HEK293 (cell line): ENCODE measurements around the gene KCNS3.

Experiments used
- CTCF ChIA-PET: fragments of 350-600 bp; formaldehyde crosslinking; extraction: SDS; loops from one replicate; lab custom pipeline; 2021; ENCODE audit warnings: antibody characterized with exemption; lab: Yijun Ruan, JAX
- POLR2A ChIA-PET: fragments of 300-600 bp; formaldehyde crosslinking; extraction: SDS; loops from one replicate; lab custom pipeline; 2020; ENCODE audit warnings: antibody characterized with exemption, inconsistent platforms; lab: Yijun Ruan, JAX
- H3K27ac ChIP-seq: fragments of 200-500 bp; sonication (Bioruptor generic); 2 replicates; pipeline ENCODE4 v1.5.1; 2014; ENCODE audit warnings: low read depth, low read length, control low read depth, inconsistent platforms; ENCODE audit errors: extremely low read depth
- H3K36me3 ChIP-seq, 2 experiments: fragments of 200-500 bp in 1 of 2; sonication (Bioruptor generic) in 1 of 2; 1 replicate in 1 of 2; 2 replicates in 1 of 2; pipeline ENCODE4 v1.5.1; 2014 to 2017; ENCODE audit warnings: inconsistent platforms in 2 of 2, low read length in 2 of 2; ENCODE audit not compliant: control insufficient read depth in 2 of 2, insufficient read depth in 1 of 2
- H3K4me1 ChIP-seq: fragments of 200-500 bp; sonication (Bioruptor generic); 2 replicates; pipeline ENCODE4 v1.5.1; 2014; ENCODE audit warnings: mild to moderate bottlenecking, low read length, inconsistent platforms; ENCODE audit not compliant: control insufficient read depth, insufficient read depth
- H3K4me3 ChIP-seq: 2 replicates; pipeline ENCODE4 v1.5.1; 2011; ENCODE audit warnings: low read depth, mild to moderate bottlenecking, control low read depth, low read length, moderate library complexity
- H3K9me3 ChIP-seq: fragments of 200-500 bp; sonication (Bioruptor generic); 2 replicates; pipeline ENCODE4 v1.5.1; 2014; ENCODE audit warnings: low read depth, low read length, inconsistent platforms; ENCODE audit not compliant: control insufficient read depth, insufficient read depth
- BCL11A ChIP-seq: fragments of 450-650 bp; formaldehyde crosslinking; IDR thresholded peaks from 2 replicates; pipeline ENCODE4 v1.5.1; 2016; ENCODE audit warnings: low read depth, missing biosample characterization, missing genetic modification characterization
- BCL6B ChIP-seq: fragments of 450-650 bp; formaldehyde crosslinking; IDR thresholded peaks from 2 replicates; pipeline ENCODE4 v1.5.1; 2017; ENCODE audit warnings: missing biosample characterization, missing genetic modification characterization
- IKZF3 ChIP-seq: fragments of 450-650 bp; IDR thresholded peaks from 2 replicates; pipeline ENCODE4 v1.5.0; 2018; ENCODE audit warnings: missing biosample characterization, mild to moderate bottlenecking, missing genetic modification characterization, moderate library complexity
- TCF7L2 ChIP-seq: IDR thresholded peaks from 2 replicates; pipeline ENCODE4 v1.6.1; 2011; ENCODE audit warnings: low read depth, mild to moderate bottlenecking, inconsistent platforms, low read length, moderate library complexity, borderline replicate concordance
- YY1 ChIP-seq: fragments of 450-650 bp; formaldehyde crosslinking; IDR thresholded peaks from 2 replicates; pipeline ENCODE4 v1.5.1; 2018; ENCODE audit warnings: missing biosample characterization, missing genetic modification characterization
- ZNF391 ChIP-seq: fragments of 450-650 bp; formaldehyde crosslinking; IDR thresholded peaks from 2 replicates; pipeline ENCODE4 v1.5.1; 2016; ENCODE audit warnings: low read depth, missing biosample characterization, missing genetic modification characterization, borderline replicate concordance
- ZNF433 ChIP-seq: fragments of 450-650 bp; formaldehyde crosslinking; IDR thresholded peaks from 2 replicates; pipeline ENCODE4 v1.5.1; 2016; ENCODE audit warnings: missing biosample characterization, missing genetic modification characterization, low read depth
- ZNF513 ChIP-seq: fragments of 450-650 bp; IDR thresholded peaks from 2 replicates; pipeline ENCODE4 v1.5.1; 2018; ENCODE audit warnings: missing biosample characterization, missing genetic modification characterization
- ZNF571 ChIP-seq: fragments of 450-650 bp; formaldehyde crosslinking; IDR thresholded peaks from 2 replicates; pipeline ENCODE4 v1.5.0; 2017; ENCODE audit warnings: missing biosample characterization, missing genetic modification characterization
- ZNF585B ChIP-seq: fragments of 450-650 bp; formaldehyde crosslinking; IDR thresholded peaks from 2 replicates; pipeline ENCODE4 v1.5.1; 2016; ENCODE audit warnings: missing biosample characterization, missing genetic modification characterization
- ZNF610 ChIP-seq: fragments of 450-650 bp; formaldehyde crosslinking; IDR thresholded peaks from 2 replicates; pipeline ENCODE4 v1.5.1; 2016; ENCODE audit warnings: missing biosample characterization, missing genetic modification characterization, borderline replicate concordance
- ZNF629 ChIP-seq: fragments of 450-650 bp; formaldehyde crosslinking; IDR thresholded peaks from 2 replicates; pipeline ENCODE4 v1.5.1; 2017; ENCODE audit warnings: missing biosample characterization, missing genetic modification characterization
- ZNF658 ChIP-seq: fragments of 450-650 bp; formaldehyde crosslinking; IDR thresholded peaks from 2 replicates; pipeline ENCODE4; 2016; ENCODE audit warnings: missing biosample characterization, missing genetic modification characterization
- ZNF843 ChIP-seq: fragments of 450-650 bp; formaldehyde crosslinking; IDR thresholded peaks from 2 replicates; pipeline ENCODE4 v1.5.1; 2016; ENCODE audit warnings: missing biosample characterization, missing genetic modification characterization
- TF ChIP-seq, protein P1 (sequence below): fragments of 450-650 bp; formaldehyde crosslinking; IDR thresholded peaks from 2 replicates; pipeline ENCODE4 v1.5.1; 2016; ENCODE audit warnings: missing biosample characterization, missing genetic modification characterization
- TF ChIP-seq, protein P2 (sequence below): fragments of 450-650 bp; formaldehyde crosslinking; IDR thresholded peaks from 2 replicates; pipeline ENCODE4 v1.5.1; 2016; ENCODE audit warnings: missing biosample characterization, missing genetic modification characterization
- TF ChIP-seq, protein P3 (sequence below): fragments of 450-650 bp; formaldehyde crosslinking; optimal IDR thresholded peaks from 2 replicates; pipeline ENCODE3; 2016; ENCODE audit warnings: missing biosample characterization, mild to moderate bottlenecking, missing genetic modification characterization
- TF ChIP-seq, protein P4 (sequence below): fragments of 450-650 bp; formaldehyde crosslinking; IDR thresholded peaks from 2 replicates; pipeline ENCODE4 v1.5.1; 2016; ENCODE audit warnings: missing biosample characterization, missing genetic modification characterization, borderline replicate concordance
- TF ChIP-seq, protein P5 (sequence below): fragments of 450-650 bp; formaldehyde crosslinking; IDR thresholded peaks from 2 replicates; pipeline ENCODE4 v1.5.1; 2016; ENCODE audit warnings: missing biosample characterization, missing genetic modification characterization

The KCNS3 gene

GRCh38 chr2:17849275-17849674 is 29.2 kb upstream of the KCNS3 start (continued):
- TF ChIP-seq, protein P1, sequence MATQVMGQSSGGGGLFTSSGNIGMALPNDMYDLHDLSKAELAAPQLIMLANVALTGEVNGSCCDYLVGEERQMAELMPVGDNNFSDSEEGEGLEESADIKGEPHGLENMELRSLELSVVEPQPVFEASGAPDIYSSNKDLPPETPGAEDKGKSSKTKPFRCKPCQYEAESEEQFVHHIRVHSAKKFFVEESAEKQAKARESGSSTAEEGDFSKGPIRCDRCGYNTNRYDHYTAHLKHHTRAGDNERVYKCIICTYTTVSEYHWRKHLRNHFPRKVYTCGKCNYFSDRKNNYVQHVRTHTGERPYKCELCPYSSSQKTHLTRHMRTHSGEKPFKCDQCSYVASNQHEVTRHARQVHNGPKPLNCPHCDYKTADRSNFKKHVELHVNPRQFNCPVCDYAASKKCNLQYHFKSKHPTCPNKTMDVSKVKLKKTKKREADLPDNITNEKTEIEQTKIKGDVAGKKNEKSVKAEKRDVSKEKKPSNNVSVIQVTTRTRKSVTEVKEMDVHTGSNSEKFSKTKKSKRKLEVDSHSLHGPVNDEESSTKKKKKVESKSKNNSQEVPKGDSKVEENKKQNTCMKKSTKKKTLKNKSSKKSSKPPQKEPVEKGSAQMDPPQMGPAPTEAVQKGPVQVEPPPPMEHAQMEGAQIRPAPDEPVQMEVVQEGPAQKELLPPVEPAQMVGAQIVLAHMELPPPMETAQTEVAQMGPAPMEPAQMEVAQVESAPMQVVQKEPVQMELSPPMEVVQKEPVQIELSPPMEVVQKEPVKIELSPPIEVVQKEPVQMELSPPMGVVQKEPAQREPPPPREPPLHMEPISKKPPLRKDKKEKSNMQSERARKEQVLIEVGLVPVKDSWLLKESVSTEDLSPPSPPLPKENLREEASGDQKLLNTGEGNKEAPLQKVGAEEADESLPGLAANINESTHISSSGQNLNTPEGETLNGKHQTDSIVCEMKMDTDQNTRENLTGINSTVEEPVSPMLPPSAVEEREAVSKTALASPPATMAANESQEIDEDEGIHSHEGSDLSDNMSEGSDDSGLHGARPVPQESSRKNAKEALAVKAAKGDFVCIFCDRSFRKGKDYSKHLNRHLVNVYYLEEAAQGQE: no peak

DNA sequence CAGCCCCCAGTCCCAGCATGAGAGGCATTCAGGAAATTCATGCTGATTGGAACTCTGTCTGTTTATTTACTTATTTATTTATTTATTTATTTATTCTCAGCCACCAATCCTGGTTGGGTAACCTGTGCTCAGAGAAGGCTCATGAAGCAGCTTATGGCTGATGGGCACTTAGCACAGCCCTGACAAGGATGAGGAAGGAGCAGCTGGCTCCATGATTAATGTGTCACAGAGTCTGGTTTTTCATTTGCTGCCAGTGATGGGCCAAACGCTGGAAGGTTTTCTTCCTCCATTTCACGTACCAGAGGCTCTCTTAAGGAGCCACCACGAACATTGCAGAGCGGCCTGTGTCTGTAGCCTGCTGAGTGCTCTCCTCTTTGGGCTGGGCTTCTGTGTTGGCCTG is 28.3 kb upstream of the KCNS3 start:
- ChIA-PET CTCF (interaction anchor here (0.6 to 3.7 kb wide), 9 partner anchors 8 to 534 kb away, joined by 3 to 26 read pairs (median 7); no protein-coding TSS in a partner anchor), POLR2A (no interaction called here)
- no peaks in the 10 kb centered on the region for H3K9me3 ChIP-seq
- H3K4me1 ChIP-seq: no peaks in the 10 kb centered on the region
- H3K4me3 ChIP-seq: no peak overlapping the region
- H3K36me3 ChIP-seq: no peaks in the 10 kb centered on the region
- TF ChIP-seq TCF7L2: no peak
- TF ChIP-seq, protein P2, sequence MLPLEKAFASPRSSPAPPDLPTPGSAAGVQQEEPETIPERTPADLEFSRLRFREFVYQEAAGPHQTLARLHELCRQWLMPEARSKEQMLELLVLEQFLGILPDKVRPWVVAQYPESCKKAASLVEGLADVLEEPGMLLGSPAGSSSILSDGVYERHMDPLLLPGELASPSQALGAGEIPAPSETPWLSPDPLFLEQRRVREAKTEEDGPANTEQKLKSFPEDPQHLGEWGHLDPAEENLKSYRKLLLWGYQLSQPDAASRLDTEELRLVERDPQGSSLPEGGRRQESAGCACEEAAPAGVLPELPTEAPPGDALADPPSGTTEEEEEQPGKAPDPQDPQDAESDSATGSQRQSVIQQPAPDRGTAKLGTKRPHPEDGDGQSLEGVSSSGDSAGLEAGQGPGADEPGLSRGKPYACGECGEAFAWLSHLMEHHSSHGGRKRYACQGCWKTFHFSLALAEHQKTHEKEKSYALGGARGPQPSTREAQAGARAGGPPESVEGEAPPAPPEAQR: no peak
- no peak for TF ChIP-seq ZNF391
- no peak for TF ChIP-seq BCL6B (tag by site-specific recombination)
- no peak for TF ChIP-seq BCL11A (tag by site-specific recombination)
- no peak for TF ChIP-seq ZNF585B (tag by site-specific recombination)
- TF ChIP-seq, protein P3, sequence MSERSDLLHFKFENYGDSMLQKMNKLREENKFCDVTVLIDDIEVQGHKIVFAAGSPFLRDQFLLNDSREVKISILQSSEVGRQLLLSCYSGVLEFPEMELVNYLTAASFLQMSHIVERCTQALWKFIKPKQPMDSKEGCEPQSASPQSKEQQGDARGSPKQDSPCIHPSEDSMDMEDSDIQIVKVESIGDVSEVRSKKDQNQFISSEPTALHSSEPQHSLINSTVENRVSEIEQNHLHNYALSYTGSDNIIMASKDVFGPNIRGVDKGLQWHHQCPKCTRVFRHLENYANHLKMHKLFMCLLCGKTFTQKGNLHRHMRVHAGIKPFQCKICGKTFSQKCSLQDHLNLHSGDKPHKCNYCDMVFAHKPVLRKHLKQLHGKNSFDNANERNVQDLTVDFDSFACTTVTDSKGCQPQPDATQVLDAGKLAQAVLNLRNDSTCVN (tag by site-specific recombination): no peak
- no peak for TF ChIP-seq ZNF513 (tag by site-specific recombination)
- TF ChIP-seq, protein P4, sequence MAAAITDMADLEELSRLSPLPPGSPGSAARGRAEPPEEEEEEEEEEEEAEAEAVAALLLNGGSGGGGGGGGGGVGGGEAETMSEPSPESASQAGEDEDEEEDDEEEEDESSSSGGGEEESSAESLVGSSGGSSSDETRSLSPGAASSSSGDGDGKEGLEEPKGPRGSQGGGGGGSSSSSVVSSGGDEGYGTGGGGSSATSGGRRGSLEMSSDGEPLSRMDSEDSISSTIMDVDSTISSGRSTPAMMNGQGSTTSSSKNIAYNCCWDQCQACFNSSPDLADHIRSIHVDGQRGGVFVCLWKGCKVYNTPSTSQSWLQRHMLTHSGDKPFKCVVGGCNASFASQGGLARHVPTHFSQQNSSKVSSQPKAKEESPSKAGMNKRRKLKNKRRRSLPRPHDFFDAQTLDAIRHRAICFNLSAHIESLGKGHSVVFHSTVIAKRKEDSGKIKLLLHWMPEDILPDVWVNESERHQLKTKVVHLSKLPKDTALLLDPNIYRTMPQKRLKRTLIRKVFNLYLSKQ: no peak
- no peak for TF ChIP-seq ZNF571
- TF ChIP-seq IKZF3: no peak
- TF ChIP-seq ZNF843 (tag by site-specific recombination): no peak
- no peak for TF ChIP-seq ZNF629 (tag by site-specific recombination)
- TF ChIP-seq ZNF658: no peak
- no peak for TF ChIP-seq ZNF433 (tag by site-specific recombination)
- TF ChIP-seq, protein P5, sequence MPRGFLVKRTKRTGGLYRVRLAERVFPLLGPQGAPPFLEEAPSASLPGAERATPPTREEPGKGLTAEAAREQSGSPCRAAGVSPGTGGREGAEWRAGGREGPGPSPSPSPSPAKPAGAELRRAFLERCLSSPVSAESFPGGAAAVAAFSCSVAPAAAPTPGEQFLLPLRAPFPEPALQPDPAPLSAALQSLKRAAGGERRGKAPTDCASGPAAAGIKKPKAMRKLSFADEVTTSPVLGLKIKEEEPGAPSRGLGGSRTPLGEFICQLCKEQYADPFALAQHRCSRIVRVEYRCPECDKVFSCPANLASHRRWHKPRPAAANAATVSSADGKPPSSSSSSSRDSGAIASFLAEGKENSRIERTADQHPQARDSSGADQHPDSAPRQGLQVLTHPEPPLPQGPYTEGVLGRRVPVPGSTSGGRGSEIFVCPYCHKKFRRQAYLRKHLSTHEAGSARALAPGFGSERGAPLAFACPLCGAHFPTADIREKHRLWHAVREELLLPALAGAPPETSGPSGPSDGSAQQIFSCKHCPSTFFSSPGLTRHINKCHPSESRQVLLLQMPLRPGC: no peak
- no peak for TF ChIP-seq YY1
- TF ChIP-seq ZNF610: no peak
- H3K27ac ChIP-seq: no peak overlapping the region
